ENCODE measurements around the gene TRIM8.

The TRIM8 gene

GRCh38 chr10:102704915-102705314 is 60.6 kb downstream of the TRIM8 start:
- Histone ChIP-seq H3K4me1 (ENCODE audit: insufficient read depth, low read length) (no peaks in the 10 kb centered on the region), H3K27ac (ENCODE audit: low read length) (no peak overlapping the region), H3K9me3 (ENCODE audit: insufficient read depth, low read length, severe bottlenecking) (no peaks in the 10 kb centered on the region), H4K20me1 (ENCODE audit: insufficient read depth, low read length) (no peaks in the 10 kb centered on the region), H2AFZ (ENCODE audit: low read depth, low read length) (no peak overlapping the region), H3K27me3 (ENCODE audit: insufficient read depth, low read length, poor library complexity) (no peaks in the 10 kb centered on the region), H3K9ac (ENCODE audit: low read depth, low read length) (no peak overlapping the region), H3K79me2 (ENCODE audit: insufficient read depth, low read length) (peaks cover 5% of the 10 kb centered on the region), H3K4me3 (ENCODE audit: low read depth in 1 of 2, low read length in 2 of 2) (no peak overlapping the region), H3K4me2 (ENCODE audit: insufficient read depth, low read length) (no peak overlapping the region), H3K36me3 (ENCODE audit: insufficient read depth, low read length) (no peaks in the 10 kb centered on the region)
- DNase-seq (no peak), ATAC-seq (ENCODE audit: insufficient read depth, low read depth) (no peak)
- no peak for TF ChIP-seq EZH2 (IDR thresholded peaks at IDR 0.05; ENCODE audit: borderline replicate concordance, low read depth, low read length, severe bottlenecking)
- TF ChIP-seq, protein P1, sequence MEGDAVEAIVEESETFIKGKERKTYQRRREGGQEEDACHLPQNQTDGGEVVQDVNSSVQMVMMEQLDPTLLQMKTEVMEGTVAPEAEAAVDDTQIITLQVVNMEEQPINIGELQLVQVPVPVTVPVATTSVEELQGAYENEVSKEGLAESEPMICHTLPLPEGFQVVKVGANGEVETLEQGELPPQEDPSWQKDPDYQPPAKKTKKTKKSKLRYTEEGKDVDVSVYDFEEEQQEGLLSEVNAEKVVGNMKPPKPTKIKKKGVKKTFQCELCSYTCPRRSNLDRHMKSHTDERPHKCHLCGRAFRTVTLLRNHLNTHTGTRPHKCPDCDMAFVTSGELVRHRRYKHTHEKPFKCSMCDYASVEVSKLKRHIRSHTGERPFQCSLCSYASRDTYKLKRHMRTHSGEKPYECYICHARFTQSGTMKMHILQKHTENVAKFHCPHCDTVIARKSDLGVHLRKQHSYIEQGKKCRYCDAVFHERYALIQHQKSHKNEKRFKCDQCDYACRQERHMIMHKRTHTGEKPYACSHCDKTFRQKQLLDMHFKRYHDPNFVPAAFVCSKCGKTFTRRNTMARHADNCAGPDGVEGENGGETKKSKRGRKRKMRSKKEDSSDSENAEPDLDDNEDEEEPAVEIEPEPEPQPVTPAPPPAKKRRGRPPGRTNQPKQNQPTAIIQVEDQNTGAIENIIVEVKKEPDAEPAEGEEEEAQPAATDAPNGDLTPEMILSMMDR (IDR thresholded peaks at IDR 0.05; ENCODE audit: borderline replicate concordance, extremely low read depth, low read length, poor library complexity, severe bottlenecking): no peak

- DNase-seq (no peak), ATAC-seq (ENCODE audit: insufficient read depth, low read depth) (no peak)
- H3K9ac ChIP-seq (ENCODE audit: low read depth, low read length): no peak overlapping the region
- no peak overlapping the region for H3K27ac ChIP-seq (ENCODE audit: low read length)
- H3K4me3 ChIP-seq (ENCODE audit: low read depth in 1 of 2, low read length in 2 of 2): no peak overlapping the region
- H3K79me2 ChIP-seq (ENCODE audit: insufficient read depth, low read length): peaks cover 5% of the 10 kb centered on the region
- H2AFZ ChIP-seq (ENCODE audit: low read depth, low read length): no peak overlapping the region
- H3K4me2 ChIP-seq (ENCODE audit: insufficient read depth, low read length): no peak overlapping the region
- no peaks in the 10 kb centered on the region for H3K27me3 ChIP-seq (ENCODE audit: insufficient read depth, low read length, poor library complexity)
- no peaks in the 10 kb centered on the region for H3K36me3 ChIP-seq (ENCODE audit: insufficient read depth, low read length)
- no peak for TF ChIP-seq EZH2 (IDR thresholded peaks at IDR 0.05; ENCODE audit: borderline replicate concordance, low read depth, low read length, severe bottlenecking)
- TF ChIP-seq, protein P1 (IDR thresholded peaks at IDR 0.05; ENCODE audit: borderline replicate concordance, extremely low read depth, low read length, poor library complexity, severe bottlenecking): no peak
- H3K4me1 ChIP-seq (ENCODE audit: insufficient read depth, low read length): no peaks in the 10 kb centered on the region
- no peaks in the 10 kb centered on the region for H4K20me1 ChIP-seq (ENCODE audit: insufficient read depth, low read length)
- no peaks in the 10 kb centered on the region for H3K9me3 ChIP-seq (ENCODE audit: insufficient read depth, low read length, severe bottlenecking)
Observed at GRCh38 chr10:102705531-102705930, 61.3 kb downstream of the TRIM8 start.

Data from DND-41 (cell line).